Measurements from ENCODE around the gene CHD6.

The CHD6 gene

GRCh38 chr20:41531518-41532275 lies 86.5 kb downstream of the CHD6 start:
- Histone ChIP-seq H3K27ac (ENCODE audit: extremely low read depth, low read depth, low read length) (no peak overlapping the region), H3K9me3 (ENCODE audit: control insufficient read depth, insufficient read depth, low read depth, low read length) (no peaks in the 10 kb centered on the region), H3K36me3 (ENCODE audit: control insufficient read depth in 2 of 2, insufficient read depth in 1 of 2, low read length in 2 of 2) (peaks cover 0 to 23% of the 10 kb centered on the region in 2 experiments; a peak in 1 of 3 replicates), H3K4me1 (ENCODE audit: control insufficient read depth, insufficient read depth, low read length) (peaks cover under 1% of the 10 kb centered on the region; the same call in 1 of the 2 replicates), H3K4me3 (ENCODE audit: low read depth, low read length) (no peak overlapping the region)
- POLR2A ChIA-PET, result no interaction called here
- CTCF ChIA-PET, result no interaction called here
- TF ChIP-seq ZNF138 (tag by site-specific recombination; IDR thresholded peaks at IDR 0.05; ENCODE audit: borderline replicate concordance), result no peak
- TF ChIP-seq ZNF658 (tag by site-specific recombination; IDR thresholded peaks at IDR 0.05), result no peak
- no peak for TF ChIP-seq ZNF26 (tag by site-specific recombination; IDR thresholded peaks at IDR 0.05)
- TF ChIP-seq ELK4 (IDR thresholded peaks at IDR 0.05; ENCODE audit: borderline replicate concordance, low read depth, low read length), result no peak
- no peak for TF ChIP-seq ZNF488 (tag by site-specific recombination; IDR thresholded peaks at IDR 0.05)
- TF ChIP-seq ZSCAN30 (tag by site-specific recombination; IDR thresholded peaks at IDR 0.05), result no peak
- TF ChIP-seq ZNF214 (tag by site-specific recombination; IDR thresholded peaks at IDR 0.05; ENCODE audit: borderline replicate concordance), result no peak
- TF ChIP-seq ZNF513 (tag by site-specific recombination; IDR thresholded peaks at IDR 0.05), result no peak
- TF ChIP-seq ZNF560 (tag by site-specific recombination; IDR thresholded peaks at IDR 0.05; ENCODE audit: borderline replicate concordance), result no peak
- TF ChIP-seq ZNF571 (tag by site-specific recombination; IDR thresholded peaks at IDR 0.05), result no peak
- no peak for TF ChIP-seq ZNF76 (tag by site-specific recombination; IDR thresholded peaks at IDR 0.05; ENCODE audit: borderline replicate concordance, low read depth)
- no peak for TF ChIP-seq ZNF311 (tag by site-specific recombination; IDR thresholded peaks at IDR 0.05; ENCODE audit: borderline replicate concordance)

- ChIA-PET CTCF (no interaction called here), POLR2A (no interaction called here)
- TF ChIP-seq ZFP41 (tag by site-specific recombination; IDR thresholded peaks at IDR 0.05; ENCODE audit: borderline replicate concordance) (no peak), ZSCAN30 (tag by site-specific recombination; IDR thresholded peaks at IDR 0.05) (no peak), KLF8 (tag by site-specific recombination; IDR thresholded peaks at IDR 0.05) (no peak), GLIS1 (tag by site-specific recombination; IDR thresholded peaks at IDR 0.05) (no peak), ZNF366 (tag by site-specific recombination; conservative IDR thresholded peaks at IDR 0.05) (no peak)
- Histone ChIP-seq H3K4me3 (ENCODE audit: low read depth, low read length) (no peak overlapping the region), H3K36me3 (ENCODE audit: control insufficient read depth in 2 of 2, insufficient read depth in 1 of 2, low read length in 2 of 2) (peaks cover 0 to 23% of the 10 kb centered on the region in 2 experiments; a peak in 1 of 3 replicates), H3K27ac (ENCODE audit: extremely low read depth, low read depth, low read length) (no peak overlapping the region), H3K4me1 (ENCODE audit: control insufficient read depth, insufficient read depth, low read length) (peaks cover 8% of the 10 kb centered on the region), H3K9me3 (ENCODE audit: control insufficient read depth, insufficient read depth, low read depth, low read length) (no peaks in the 10 kb centered on the region)
Observed at GRCh38 chr20:41530923-41531322, 87.3 kb downstream of the CHD6 start.
